GM06990 (cell line): ENCODE measurements around the gene WDR82.
A peak's percentile ranks its signal among the peaks of the same experiment; 100 is the strongest.

ENCODE experiments used
- DNase-seq: peaks from one replicate; pipeline ENCODE4 v3.0.0-alpha.2; 2011; ENCODE audit not compliant: insufficient read length; ENCODE audit errors: extremely low read depth
- H3K27me3 ChIP-seq: replicated peaks from 2 replicates; pipeline ENCODE4 v1.6.0; 2011; ENCODE audit warnings: low read length; ENCODE audit not compliant: control insufficient read depth, insufficient read depth
- H3K36me3 ChIP-seq: 2 replicates; pipeline ENCODE4 v1.5.1; 2011; ENCODE audit warnings: low read length; ENCODE audit not compliant: control insufficient read depth, insufficient read depth
- H3K4me3 ChIP-seq: replicated peaks from 2 replicates; pipeline ENCODE4 v1.5.1; 2011; ENCODE audit warnings: low read depth, mild to moderate bottlenecking, control low read depth, low read length
- TF ChIP-seq, protein P1 (sequence below): IDR thresholded peaks from 2 replicates; pipeline ENCODE4 v1.5.1; 2011; ENCODE audit warnings: low read length, control low read depth, mild to moderate bottlenecking, inconsistent platforms; ENCODE audit not compliant: insufficient read depth, poor library complexity, severe bottlenecking

Gene WDR82

GRCh38 chr3:52228751-52229291 is 49.6 kb downstream of the WDR82 start:
- H3K4me3 ChIP-seq: no peak overlapping the region
- no peaks in the 10 kb centered on the region for H3K27me3 ChIP-seq
- no peak for DNase-seq
- TF ChIP-seq, protein P1, sequence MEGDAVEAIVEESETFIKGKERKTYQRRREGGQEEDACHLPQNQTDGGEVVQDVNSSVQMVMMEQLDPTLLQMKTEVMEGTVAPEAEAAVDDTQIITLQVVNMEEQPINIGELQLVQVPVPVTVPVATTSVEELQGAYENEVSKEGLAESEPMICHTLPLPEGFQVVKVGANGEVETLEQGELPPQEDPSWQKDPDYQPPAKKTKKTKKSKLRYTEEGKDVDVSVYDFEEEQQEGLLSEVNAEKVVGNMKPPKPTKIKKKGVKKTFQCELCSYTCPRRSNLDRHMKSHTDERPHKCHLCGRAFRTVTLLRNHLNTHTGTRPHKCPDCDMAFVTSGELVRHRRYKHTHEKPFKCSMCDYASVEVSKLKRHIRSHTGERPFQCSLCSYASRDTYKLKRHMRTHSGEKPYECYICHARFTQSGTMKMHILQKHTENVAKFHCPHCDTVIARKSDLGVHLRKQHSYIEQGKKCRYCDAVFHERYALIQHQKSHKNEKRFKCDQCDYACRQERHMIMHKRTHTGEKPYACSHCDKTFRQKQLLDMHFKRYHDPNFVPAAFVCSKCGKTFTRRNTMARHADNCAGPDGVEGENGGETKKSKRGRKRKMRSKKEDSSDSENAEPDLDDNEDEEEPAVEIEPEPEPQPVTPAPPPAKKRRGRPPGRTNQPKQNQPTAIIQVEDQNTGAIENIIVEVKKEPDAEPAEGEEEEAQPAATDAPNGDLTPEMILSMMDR: no peak
- H3K36me3 ChIP-seq: peaks cover 33% of the 10 kb centered on the region

GRCh38 chr3:52228266-52228665 is 50.2 kb downstream of the WDR82 start:
- DNase-seq: no peak
- H3K27me3 ChIP-seq: no peaks in the 10 kb centered on the region
- H3K36me3 ChIP-seq: peaks cover 33% of the 10 kb centered on the region
- H3K4me3 ChIP-seq: no peak overlapping the region
- TF ChIP-seq, protein P1: no peak

- Histone ChIP-seq H3K27me3 (no peaks in the 10 kb centered on the region), H3K36me3 (peaks cover 35% of the 10 kb centered on the region), H3K4me3 (no peak overlapping the region)
- TF ChIP-seq, protein P1: no peak
- no peak for DNase-seq
Measured at GRCh38 chr3:52227766-52228165, 50.7 kb downstream of the WDR82 start.

DNA sequence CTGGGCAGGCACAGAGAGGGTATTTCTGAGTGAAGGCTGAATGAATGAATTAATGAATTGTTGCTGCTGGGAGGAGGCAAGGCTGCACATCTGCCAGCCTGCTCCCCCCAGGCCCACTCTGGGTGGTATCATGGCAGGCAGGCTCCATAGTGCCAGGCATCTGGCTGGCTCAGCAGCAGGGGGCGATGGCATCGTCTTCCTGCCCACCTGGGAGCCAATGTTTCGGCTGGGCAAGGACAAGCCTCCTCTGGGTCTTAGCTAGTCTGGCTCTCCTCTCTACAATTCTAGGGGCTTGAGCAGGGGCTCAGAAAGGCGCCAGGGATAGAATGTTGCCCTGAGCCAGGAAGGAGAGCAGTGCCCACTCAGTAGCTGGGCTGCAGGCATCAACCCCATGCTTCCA is 51.3 kb downstream of the WDR82 start:
- H3K4me3 ChIP-seq: no peak overlapping the region
- H3K27me3 ChIP-seq: no peaks in the 10 kb centered on the region
- TF ChIP-seq, protein P1: peak; percentile 11
- H3K36me3 ChIP-seq: peaks cover 38% of the 10 kb centered on the region
- no peak for DNase-seq

- H3K4me3 ChIP-seq: no peak overlapping the region
Measured at GRCh38 chr3:52226229-52226817, 52.1 kb downstream of the WDR82 start.

More at GRCh38 chr3:52226229-52226817, 52.1 kb downstream of the WDR82 start:
- H3K36me3 ChIP-seq: peaks cover 34% of the 10 kb centered on the region
- TF ChIP-seq, protein P1: no peak
- DNase-seq: no peak
- H3K27me3 ChIP-seq: no peaks in the 10 kb centered on the region
